ENCODE results near the gene INPP4B.
"Not testable (repeated sequence)": the region's sequence is repeated elsewhere in the genome, so short reads cannot be mapped to it uniquely, and the experiment has no call there.

INPP4B gene

GRCh38 chr4:142532054-142532453 lies 314.0 kb downstream of the INPP4B start:
- no peak for DNase-seq

GRCh38 chr4:142530728-142531127 lies 315.4 kb downstream of the INPP4B start:
- no peak for DNase-seq

- DNase-seq = no peak
These were observed 317.7 kb downstream of the INPP4B start for GRCh38 chr4:142528433-142528832.

- no peak for DNase-seq
These were observed 323.0 kb downstream of the INPP4B start for GRCh38 chr4:142523111-142523510.

GRCh38 chr4:142519342-142519741 lies 326.8 kb downstream of the INPP4B start:
- DNase-seq = no peak

GRCh38 chr4:142516686-142517526 lies 329.2 kb downstream of the INPP4B start:
- no peak for DNase-seq

- DNase-seq = no peak
These were observed 333.9 kb downstream of the INPP4B start for GRCh38 chr4:142512161-142512560.

GRCh38 chr4:142509881-142510280 lies 336.2 kb downstream of the INPP4B start:
- DNase-seq = no peak

- not testable (repeated sequence) for DNase-seq
These were observed 336.7 kb downstream of the INPP4B start for GRCh38 chr4:142509381-142509780.

- DNase-seq = no peak
These were observed 345.1 kb downstream of the INPP4B start for GRCh38 chr4:142500966-142501365.

GRCh38 chr4:142497606-142498005 lies 348.5 kb downstream of the INPP4B start:
- no peak for DNase-seq

- no peak for DNase-seq
These were observed 352.6 kb downstream of the INPP4B start for GRCh38 chr4:142493255-142494110.

GRCh38 chr4:142485452-142485851 lies 360.6 kb downstream of the INPP4B start:
- no peak for DNase-seq

- DNase-seq = no peak
These were observed 365.9 kb downstream of the INPP4B start for GRCh38 chr4:142480244-142480643.

GRCh38 chr4:142475663-142476062 lies 370.4 kb downstream of the INPP4B start:
- DNase-seq = no peak

- DNase-seq = no peak
These were observed 371.6 kb downstream of the INPP4B start for GRCh38 chr4:142474398-142475087.

GRCh38 chr4:142473960-142474338 lies 372.2 kb downstream of the INPP4B start:
- DNase-seq = no peak

GRCh38 chr4:142473218-142473959 lies 372.7 kb downstream of the INPP4B start:
- no peak for DNase-seq

GRCh38 chr4:142467088-142467487 lies 379.0 kb downstream of the INPP4B start:
- no peak for DNase-seq

GRCh38 chr4:142465526-142465925 lies 380.6 kb downstream of the INPP4B start:
- no peak for DNase-seq

GRCh38 chr4:142463206-142463605 lies 382.9 kb downstream of the INPP4B start:
- no peak for DNase-seq

- no peak for DNase-seq
These were observed 393.8 kb downstream of the INPP4B start for GRCh38 chr4:142452161-142452855.

Measured in activated T-cell treated with anti-CD3 and anti-CD28 coated beads, Interleukin-2, amount 50 U/mL, for 48 hours (primary cell).